ENCODE measurements around the gene SYCE3. TPM values are rescaled to one million over a fixed set of nuclear protein-coding genes. Genes with fewer than 3 reads are reported as not detected.
A peak's percentile ranks its signal among the peaks of the same experiment; 100 is the strongest.

Gene SYCE3
- total RNA-seq, 2 donors from 2014 or later: not detected

GRCh38 chr22:50605002-50605612 is 42.4 kb upstream of the SYCE3 start:
- Mint-ChIP-seq H3K4me1 (peaks cover 13% of the 10 kb centered on the region), H3K27ac (no peak overlapping the region), H3K4me3 (no peak overlapping the region), H3K36me3 (ENCODE audit: low read depth) (peaks cover 8% of the 10 kb centered on the region), H3K27me3 (peaks cover 54% of the 10 kb centered on the region)
- ATAC-seq (no peak), DNase-seq (no peak)
- no peaks in the 10 kb centered on the region for H3K9me3 ChIP-seq (ENCODE audit: control insufficient read depth, low read length, poor library complexity, severe bottlenecking)

GRCh38 chr22:50604256-50605001 is 41.7 kb upstream of the SYCE3 start:
- H3K4me3 Mint-ChIP-seq: no peak overlapping the region
- H3K27me3 Mint-ChIP-seq: peaks cover 52% of the 10 kb centered on the region
- DNase-seq: no peak
- no peak for ATAC-seq
- no peak overlapping the region for H3K27ac Mint-ChIP-seq
- peaks cover 8% of the 10 kb centered on the region for H3K36me3 Mint-ChIP-seq (ENCODE audit: low read depth)
- peaks cover 13% of the 10 kb centered on the region for H3K4me1 Mint-ChIP-seq
- no peaks in the 10 kb centered on the region for H3K9me3 ChIP-seq (ENCODE audit: control insufficient read depth, low read length, poor library complexity, severe bottlenecking)

GRCh38 chr22:50603511-50604255 is 41.0 kb upstream of the SYCE3 start:
- Mint-ChIP-seq H3K27me3 (peaks cover 44% of the 10 kb centered on the region), H3K36me3 (ENCODE audit: low read depth) (peaks cover 8% of the 10 kb centered on the region), H3K27ac (no peak overlapping the region), H3K4me1 (peaks cover 13% of the 10 kb centered on the region), H3K4me3 (no peak overlapping the region)
- no peaks in the 10 kb centered on the region for H3K9me3 ChIP-seq (ENCODE audit: control insufficient read depth, low read length, poor library complexity, severe bottlenecking)
- ATAC-seq (no peak), DNase-seq (no peak)

- peaks cover 43% of the 10 kb centered on the region for H3K27me3 Mint-ChIP-seq
- no peak overlapping the region for H3K27ac Mint-ChIP-seq
- peaks cover 8% of the 10 kb centered on the region for H3K36me3 Mint-ChIP-seq (ENCODE audit: low read depth)
- DNase-seq: no peak
- peaks cover 8% of the 10 kb centered on the region for H3K4me1 Mint-ChIP-seq
- no peak for ATAC-seq
- H3K9me3 ChIP-seq (ENCODE audit: control insufficient read depth, low read length, poor library complexity, severe bottlenecking): no peaks in the 10 kb centered on the region
- H3K4me3 Mint-ChIP-seq: peak overlapping the region; percentile 80
Measured at GRCh38 chr22:50602338-50602700, 39.6 kb upstream of the SYCE3 start.

- peaks cover 7% of the 10 kb centered on the region for H3K4me1 Mint-ChIP-seq
- peaks cover 8% of the 10 kb centered on the region for H3K36me3 Mint-ChIP-seq (ENCODE audit: low read depth)
- peaks cover 39% of the 10 kb centered on the region for H3K27me3 Mint-ChIP-seq
- no peak overlapping the region for H3K27ac Mint-ChIP-seq
- DNase-seq (no peak), ATAC-seq (no peak)
- H3K9me3 ChIP-seq (ENCODE audit: control insufficient read depth, low read length, poor library complexity, severe bottlenecking): no peaks in the 10 kb centered on the region
- H3K4me3 Mint-ChIP-seq: peak overlapping the region; percentile 80
Measured at GRCh38 chr22:50601669-50602337, 39.1 kb upstream of the SYCE3 start.

GRCh38 chr22:50600967-50601668 is 38.4 kb upstream of the SYCE3 start:
- no peak overlapping the region for H3K27ac Mint-ChIP-seq

GRCh38 chr22:50600538-50600937 is 37.8 kb upstream of the SYCE3 start, which contains the start of gene MAPK8IP2:
MAPK8IP2 (plus strand) TSS chr22:50600793; CDS start chr22:50600819, 26 bp downstream.
- H3K4me3 Mint-ChIP-seq: peak within 1 kb of the TSS; percentile 80
- no peak within 1 kb of the TSS for H3K27ac Mint-ChIP-seq
- peak; percentile 48 for ATAC-seq
- no peaks in the 10 kb centered on the region for H3K9me3 ChIP-seq (ENCODE audit: control insufficient read depth, low read length, poor library complexity, severe bottlenecking)
- peaks cover 33% of the 10 kb centered on the region for H3K27me3 Mint-ChIP-seq
- peaks cover 7% of the 10 kb centered on the region for H3K4me1 Mint-ChIP-seq
- no peak for DNase-seq
- H3K36me3 Mint-ChIP-seq (ENCODE audit: low read depth): peaks cover 8% of the 10 kb centered on the region

More at GRCh38 chr22:50600967-50601668, 38.4 kb upstream of the SYCE3 start:
- Mint-ChIP-seq H3K4me3 (peak overlapping the region; percentile 80), H3K4me1 (peaks cover 7% of the 10 kb centered on the region), H3K27me3 (peaks cover 39% of the 10 kb centered on the region), H3K36me3 (ENCODE audit: low read depth) (peaks cover 8% of the 10 kb centered on the region)
- no peaks in the 10 kb centered on the region for H3K9me3 ChIP-seq (ENCODE audit: control insufficient read depth, low read length, poor library complexity, severe bottlenecking)
- no peak for ATAC-seq
- no peak for DNase-seq

- DNase-seq (peak; percentile 43 to 67 (median 47)), ATAC-seq (peak; percentile 92)
- peaks cover 30% of the 10 kb centered on the region for H3K27me3 Mint-ChIP-seq
- H3K27ac Mint-ChIP-seq: no peak overlapping the region
- no peaks in the 10 kb centered on the region for H3K9me3 ChIP-seq (ENCODE audit: control insufficient read depth, low read length, poor library complexity, severe bottlenecking)
- H3K4me3 Mint-ChIP-seq: peak overlapping the region; percentile 69
- peaks cover 7% of the 10 kb centered on the region for H3K4me1 Mint-ChIP-seq
- H3K36me3 Mint-ChIP-seq (ENCODE audit: low read depth): peaks cover 8% of the 10 kb centered on the region
Measured at GRCh38 chr22:50599816-50600455, 37.2 kb upstream of the SYCE3 start.

- Mint-ChIP-seq H3K4me1 (peaks cover 5% of the 10 kb centered on the region), H3K27ac (no peak overlapping the region), H3K36me3 (ENCODE audit: low read depth) (peaks cover 5% of the 10 kb centered on the region), H3K4me3 (no peak overlapping the region), H3K27me3 (peaks cover 22% of the 10 kb centered on the region)
- ATAC-seq (no peak), DNase-seq (no peak)
- H3K9me3 ChIP-seq (ENCODE audit: control insufficient read depth, low read length, poor library complexity, severe bottlenecking): no peaks in the 10 kb centered on the region
Measured at GRCh38 chr22:50597097-50597496, 34.4 kb upstream of the SYCE3 start.

GRCh38 chr22:50595189-50595588 is 32.5 kb upstream of the SYCE3 start:
- no peak overlapping the region for H3K4me3 Mint-ChIP-seq
- H3K4me1 Mint-ChIP-seq: peaks cover 4% of the 10 kb centered on the region

GRCh38 chr22:50587407-50587806 is 24.7 kb upstream of the SYCE3 start:
- DNase-seq (no peak), ATAC-seq (no peak)
- no peaks in the 10 kb centered on the region for H3K9me3 ChIP-seq (ENCODE audit: control insufficient read depth, low read length, poor library complexity, severe bottlenecking)
- Mint-ChIP-seq H3K36me3 (ENCODE audit: low read depth) (no peaks in the 10 kb centered on the region), H3K4me3 (no peak overlapping the region), H3K27me3 (no peaks in the 10 kb centered on the region), H3K4me1 (peaks cover 11% of the 10 kb centered on the region), H3K27ac (no peak overlapping the region)

More at GRCh38 chr22:50595189-50595588, 32.5 kb upstream of the SYCE3 start:
- Mint-ChIP-seq H3K27ac (peak overlapping the region; percentile 65), H3K27me3 (peaks cover 16% of the 10 kb centered on the region), H3K36me3 (ENCODE audit: low read depth) (no peaks in the 10 kb centered on the region)
- ATAC-seq: no peak
- no peak for DNase-seq
- H3K9me3 ChIP-seq (ENCODE audit: control insufficient read depth, low read length, poor library complexity, severe bottlenecking): no peaks in the 10 kb centered on the region

GRCh38 chr22:50586416-50586815 is 23.7 kb upstream of the SYCE3 start:
- peaks cover 11% of the 10 kb centered on the region for H3K4me1 Mint-ChIP-seq
- DNase-seq (no peak), ATAC-seq (no peak)
- H3K27ac Mint-ChIP-seq: no peak overlapping the region
- H3K27me3 Mint-ChIP-seq: no peaks in the 10 kb centered on the region
- no peak overlapping the region for H3K4me3 Mint-ChIP-seq
- no peaks in the 10 kb centered on the region for H3K9me3 ChIP-seq (ENCODE audit: control insufficient read depth, low read length, poor library complexity, severe bottlenecking)
- H3K36me3 Mint-ChIP-seq (ENCODE audit: low read depth): no peaks in the 10 kb centered on the region
